Fibroblast of lung (primary cell): ENCODE measurements around the gene RBM45. TPM values are rescaled to one million over a fixed set of nuclear protein-coding genes. Genes with fewer than 3 reads are reported as not detected.

Source experiments
- DNase-seq, 2 donors: peaks; one replicate each; pipeline versions ENCODE4 v3.0.0 to v3.0.0-alpha.2; 2010; ENCODE audit warnings: low read depth in 2 of 2
- H2AFZ ChIP-seq: 2 replicates; pipeline ENCODE4 v1.5.1; 2012; ENCODE audit warnings: low read length, control low read depth, inconsistent platforms
- H3K27ac ChIP-seq: 2 replicates; pipeline ENCODE4 v1.5.1; 2011; ENCODE audit warnings: low read length, control low read depth; ENCODE audit not compliant: insufficient read depth
- H3K27me3 ChIP-seq: 2 replicates; pipeline ENCODE4 v1.5.1; 2011; ENCODE audit warnings: mild to moderate bottlenecking, low read length; ENCODE audit not compliant: control insufficient read depth, insufficient read depth
- H3K36me3 ChIP-seq: 2 replicates; pipeline ENCODE4 v1.5.1; 2011; ENCODE audit warnings: low read length; ENCODE audit not compliant: control insufficient read depth, insufficient read depth
- H3K4me1 ChIP-seq: 2 replicates; pipeline ENCODE4 v1.5.1; 2011; ENCODE audit warnings: low read length; ENCODE audit not compliant: control insufficient read depth, insufficient read depth; ENCODE audit errors: extremely low read depth
- H3K4me2 ChIP-seq: 2 replicates; pipeline ENCODE4 v1.5.1; 2011; ENCODE audit warnings: low read length, control low read depth; ENCODE audit not compliant: insufficient read depth; ENCODE audit errors: extremely low read depth
- H3K4me3 ChIP-seq, 4 experiments: fragments of 200-600 bp in 1 of 4; sonication (generic) in 1 of 4; replicated peaks in 1 of 4; 2 replicates each; pipeline ENCODE4 v1.5.1; 2011 to 2016; ENCODE audit warnings: low read length in 4 of 4, low read depth in 3 of 4, mild to moderate bottlenecking in 3 of 4, control low read depth in 2 of 4, inconsistent platforms in 1 of 4, mixed read lengths in 1 of 4; ENCODE audit not compliant: insufficient read depth in 1 of 4; ENCODE audit errors: control extremely low read depth in 1 of 4
- H3K79me2 ChIP-seq: 2 replicates; pipeline ENCODE4 v1.5.1; 2012; ENCODE audit warnings: mild to moderate bottlenecking, low read length, inconsistent platforms; ENCODE audit not compliant: control insufficient read depth, insufficient read depth
- H3K9ac ChIP-seq: 2 replicates; pipeline ENCODE4 v1.5.1; 2011; ENCODE audit warnings: mild to moderate bottlenecking, low read length, control low read depth; ENCODE audit not compliant: insufficient read depth
- H3K9me3 ChIP-seq: 2 replicates; pipeline ENCODE4 v1.5.1; 2012; ENCODE audit warnings: low read depth, low read length; ENCODE audit not compliant: control insufficient read depth, insufficient read depth
- H4K20me1 ChIP-seq: 2 replicates; pipeline ENCODE4 v1.5.1; 2011; ENCODE audit warnings: low read length; ENCODE audit not compliant: control insufficient read depth, insufficient read depth; ENCODE audit errors: extremely low read depth
- CTCF ChIP-seq, 2 donors: IDR thresholded peaks in 1 of 2; conservative IDR thresholded peaks in 1 of 2; 1 replicate in 1 of 2; 2 replicates in 1 of 2; pipeline ENCODE4 v1.5.1; 2011 to 2012; ENCODE audit warnings: low read length in 2 of 2, control low read depth in 1 of 2, inconsistent platforms in 1 of 2, low read depth in 1 of 2, mild to moderate bottlenecking in 1 of 2
- EZH2 ChIP-seq: IDR thresholded peaks from 2 replicates; pipeline ENCODE4 v1.5.1; 2012; ENCODE audit warnings: low read length, control low read depth, mild to moderate bottlenecking; ENCODE audit errors: missing control alignments
- polyA plus RNA-seq, 2 donors: library from polyadenylated mRNA; depleted of rRNA in 1 of 2; stranded (reverse) in 1 of 2; unstranded in 1 of 2; fragments of >200 nt; gene quantifications; 2 replicates each; pipeline ENCODE4 v1.2.1, GENCODE V29; 2011 to 2012; ENCODE audit warnings: missing spikeins in 1 of 2
- total RNA-seq: library from RNA; depleted of rRNA; stranded (reverse); fragments of >200 nt; gene quantifications from 2 replicates; pipeline ENCODE4 v1.2.1, GENCODE V29; 2014

RBM45 gene
- total and polyA plus RNA-seq, 2 donors (not counting 1 experiment from before 2014, with no cell fraction given), result 22.8 to 23.5 TPM

DNA sequence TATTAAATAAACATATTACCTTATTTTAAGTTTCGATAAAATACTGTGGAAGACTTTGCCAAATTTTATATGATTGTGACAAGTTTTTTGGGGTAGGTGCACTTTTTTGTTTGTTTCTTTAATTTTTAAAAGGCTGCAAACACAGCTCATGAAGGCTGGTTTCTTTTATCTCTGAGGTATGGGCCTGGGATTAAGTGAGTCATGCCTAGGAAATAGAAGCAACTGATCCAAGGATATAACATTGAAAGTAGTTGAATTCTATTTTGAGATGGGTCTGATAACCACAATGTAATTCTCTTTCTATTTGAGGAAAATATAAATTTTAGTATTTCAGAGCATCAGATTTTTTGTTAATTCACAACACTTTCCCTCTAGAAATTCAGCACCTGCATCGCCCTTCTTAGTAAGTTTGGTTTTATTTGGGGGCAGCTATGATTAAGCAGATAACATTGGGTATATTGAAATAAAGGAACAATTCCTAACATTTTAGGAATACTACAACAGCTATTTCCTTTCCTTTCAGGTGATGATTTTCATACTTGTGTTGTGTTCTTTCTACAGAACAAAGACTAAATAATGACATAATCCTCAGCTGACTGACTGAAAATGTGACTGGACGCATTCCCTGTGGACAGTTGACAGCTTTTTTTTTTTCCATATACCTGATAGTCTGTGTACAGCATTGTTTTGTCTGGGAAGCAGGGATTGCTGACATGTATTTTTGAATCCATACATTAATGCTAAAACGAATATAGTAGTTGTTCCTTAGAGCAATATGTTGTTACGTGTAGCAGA is 16.8 kb downstream of the RBM45 start:
- Histone ChIP-seq H3K4me1 (no peaks in the 10 kb centered on the region), H3K4me2 (no peak overlapping the region), H4K20me1 (no peaks in the 10 kb centered on the region), H3K36me3 (no peaks in the 10 kb centered on the region), H2AFZ (no peak overlapping the region), H3K4me3 (no peak overlapping the region), H3K9ac (no peak overlapping the region), H3K27me3 (no peaks in the 10 kb centered on the region), H3K27ac (no peak overlapping the region), H3K9me3 (no peaks in the 10 kb centered on the region), H3K79me2 (no peaks in the 10 kb centered on the region)
- peak in 1 of 2 donors; percentile 25 for DNase-seq
- TF ChIP-seq EZH2, result no peak
- no peak for TF ChIP-seq CTCF (conservative IDR thresholded peaks at IDR 0.05 in 1 of 2, IDR thresholded peaks at IDR 0.05 in 1 of 2; ENCODE audit: low read depth in 1 of 2, low read length in 2 of 2)

GRCh38 chr2:178136321-178137025 is 24.2 kb downstream of the RBM45 start:
- Histone ChIP-seq H3K9ac (no peak overlapping the region), H3K27ac (no peak overlapping the region), H4K20me1 (no peaks in the 10 kb centered on the region), H3K79me2 (no peaks in the 10 kb centered on the region), H3K36me3 (no peaks in the 10 kb centered on the region), H3K4me1 (no peaks in the 10 kb centered on the region), H3K27me3 (no peaks in the 10 kb centered on the region), H2AFZ (no peak overlapping the region), H3K9me3 (no peaks in the 10 kb centered on the region), H3K4me2 (no peak overlapping the region), H3K4me3 (no peak overlapping the region)
- no peak for DNase-seq
- TF ChIP-seq EZH2, result no peak
- TF ChIP-seq CTCF (conservative IDR thresholded peaks at IDR 0.05 in 1 of 2, IDR thresholded peaks at IDR 0.05 in 1 of 2; ENCODE audit: low read depth in 1 of 2, low read length in 2 of 2), result no peak

GRCh38 chr2:178142274-178143065 is 30.2 kb downstream of the RBM45 start:
- no peak overlapping the region for H3K4me3 ChIP-seq

More at GRCh38 chr2:178142274-178143065, 30.2 kb downstream of the RBM45 start:
- Histone ChIP-seq H3K79me2 (no peaks in the 10 kb centered on the region), H3K4me2 (no peak overlapping the region), H3K9me3 (no peaks in the 10 kb centered on the region), H3K9ac (no peak overlapping the region), H3K27ac (no peak overlapping the region), H3K27me3 (no peaks in the 10 kb centered on the region), H2AFZ (no peak overlapping the region), H3K4me1 (no peaks in the 10 kb centered on the region), H4K20me1 (no peaks in the 10 kb centered on the region), H3K36me3 (no peaks in the 10 kb centered on the region)
- TF ChIP-seq CTCF (conservative IDR thresholded peaks at IDR 0.05 in 1 of 2, IDR thresholded peaks at IDR 0.05 in 1 of 2; ENCODE audit: low read depth in 1 of 2, low read length in 2 of 2), result no peak
- no peak for TF ChIP-seq EZH2
- peak in 1 of 2 donors; percentile 9 for DNase-seq
